Suprapubic skin (tissue), 4 donors: ENCODE measurements around the gene TMEM175. TPM values are rescaled to one million over a fixed set of nuclear protein-coding genes. Genes with fewer than 3 reads are reported as not detected.

Experiments used
- DNase-seq, 2 donors: peaks; one replicate each; pipeline ENCODE4 v3.0.0-alpha.2; 2019; ENCODE audit warnings: low spot score in 2 of 2
- H3K27ac ChIP-seq: fragments of 200-600 bp; sonication (generic); one replicate; pipeline ENCODE4 v1.5.1; 2019
- H3K27me3 ChIP-seq: fragments of 200-600 bp; sonication (generic); one replicate; pipeline ENCODE4 v1.5.1; 2019
- H3K36me3 ChIP-seq: fragments of 200-600 bp; sonication (generic); one replicate; pipeline ENCODE4 v1.5.1; 2019
- H3K4me1 ChIP-seq: fragments of 200-600 bp; sonication (generic); one replicate; pipeline ENCODE4 v1.5.1; 2019
- H3K4me3 ChIP-seq: fragments of 200-600 bp; sonication (generic); one replicate; pipeline ENCODE4 v1.5.1; 2019; ENCODE audit warnings: mild to moderate bottlenecking
- H3K9me3 ChIP-seq: fragments of 200-600 bp; sonication (generic); one replicate; pipeline ENCODE4 v1.5.1; 2019
- CTCF ChIP-seq, 2 donors: fragments of 200-600 bp in 1 of 2; fragments of 450-650 bp in 1 of 2; sonication (generic) in 1 of 2; IDR thresholded peaks; one replicate each; pipeline ENCODE4 v1.5.1; 2016 to 2019; ENCODE audit warnings: antibody characterized with exemption in 2 of 2, mild to moderate bottlenecking in 1 of 2, moderate library complexity in 1 of 2
- EP300 ChIP-seq: sonication (generic); formaldehyde crosslinking; IDR thresholded peaks from one replicate; pipeline ENCODE4 v1.6.1; 2017; ENCODE audit warnings: antibody characterized with exemption
- POLR2A ChIP-seq, 2 donors: fragments of 450-650 bp; IDR thresholded peaks; one replicate each; pipeline ENCODE4 v1.6.1; 2017; ENCODE audit warnings: antibody characterized with exemption in 2 of 2, mild to moderate bottlenecking in 2 of 2, moderate library complexity in 2 of 2
- POLR2AphosphoS5 ChIP-seq, 3 donors: sonication (generic); formaldehyde crosslinking; IDR thresholded peaks; one replicate each; pipeline ENCODE4 v1.6.1; 2017; ENCODE audit warnings: antibody characterized with exemption in 3 of 3
- WGBS: methylation state at CpG from one replicate; pipeline ENCODE4 v1.1.5; 2018; 5-methylcytosine and 5-hydroxymethylcytosine counted together
- total RNA-seq, 4 donors: library from RNA; depleted of rRNA; stranded (reverse); fragments of >200 nt; gene quantifications; one replicate each; pipeline ENCODE4 v1.1.0, GENCODE V29; 2016

Gene TMEM175
- total RNA-seq, 4 donors from 2014 or later, result 41.1 to 98.3 (median 65.3) TPM

DNA sequence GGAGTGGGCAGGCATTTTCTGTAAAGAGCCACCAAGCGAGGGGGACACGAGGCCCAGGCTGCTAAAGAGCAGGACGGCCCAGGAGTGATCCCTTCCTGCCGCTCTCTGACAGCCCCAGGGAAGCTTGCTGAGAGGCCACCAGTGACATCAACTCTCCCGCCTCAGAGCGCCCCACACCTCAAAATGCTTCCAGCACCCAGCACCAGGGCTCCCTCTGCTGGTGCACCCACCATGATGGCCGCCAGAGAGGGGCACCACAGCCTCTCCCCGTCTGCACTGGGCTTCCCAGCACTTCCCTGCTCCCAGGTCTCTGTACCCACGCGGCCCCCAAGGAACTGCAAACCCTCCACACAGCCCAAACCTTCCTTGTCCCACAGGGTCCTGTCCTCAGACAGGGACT lies 40.5 kb upstream of the TMEM175 start:
- H3K36me3 ChIP-seq, result peaks cover 87% of the 10 kb centered on the region

DNA sequence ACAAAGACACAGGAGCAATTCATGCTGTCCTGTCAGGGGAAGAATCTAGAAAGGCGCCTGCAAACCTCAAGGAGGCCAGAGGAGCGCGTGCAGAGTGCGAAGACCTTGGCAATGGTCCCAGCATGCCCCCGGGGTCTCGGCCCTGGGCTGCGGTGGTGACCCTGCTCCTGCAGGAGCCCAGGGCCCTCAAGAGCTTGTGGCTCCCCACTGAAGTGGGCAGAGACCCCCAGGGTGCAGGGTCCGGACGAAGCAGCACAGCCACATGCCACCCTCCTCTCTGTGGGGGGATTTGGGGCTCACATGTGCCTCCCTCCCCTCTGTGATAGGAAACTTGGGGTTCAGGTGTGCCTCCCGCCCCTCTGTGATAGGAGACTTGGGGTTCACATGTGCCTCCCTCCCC lies 39.5 kb upstream of the TMEM175 start:
- Histone ChIP-seq H3K27me3 (no peaks in the 10 kb centered on the region), H3K4me3 (no peak overlapping the region), H3K4me1 (no peaks in the 10 kb centered on the region), H3K9me3 (no peaks in the 10 kb centered on the region), H3K36me3 (peaks cover 95% of the 10 kb centered on the region), H3K27ac (no peak overlapping the region)
- WGBS, result 100% methylated on average over 1 of the region's 10 CpGs
- no peak for DNase-seq
- no peak for TF ChIP-seq EP300
- TF ChIP-seq CTCF (IDR thresholded peaks at IDR 0.05), result no peak
- TF ChIP-seq POLR2A (IDR thresholded peaks at IDR 0.05), result no peak
- no peak for TF ChIP-seq POLR2AphosphoS5 (IDR thresholded peaks at IDR 0.05)

More for the DNA sequence above, 40.5 kb upstream of the TMEM175 start:
- no peak for DNase-seq
- H3K4me3 ChIP-seq, result no peak overlapping the region
- no peaks in the 10 kb centered on the region for H3K27me3 ChIP-seq
- no peaks in the 10 kb centered on the region for H3K4me1 ChIP-seq
- 87% methylated on average over 4 of the region's 10 CpGs for WGBS
- TF ChIP-seq POLR2AphosphoS5 (IDR thresholded peaks at IDR 0.05), result no peak
- no peak for TF ChIP-seq POLR2A (IDR thresholded peaks at IDR 0.05)
- TF ChIP-seq EP300, result no peak
- TF ChIP-seq CTCF (IDR thresholded peaks at IDR 0.05), result no peak
- no peak overlapping the region for H3K27ac ChIP-seq
- no peaks in the 10 kb centered on the region for H3K9me3 ChIP-seq

- TF ChIP-seq EP300, result no peak
- TF ChIP-seq POLR2A (IDR thresholded peaks at IDR 0.05), result no peak
- TF ChIP-seq CTCF (IDR thresholded peaks at IDR 0.05), result no peak
- TF ChIP-seq POLR2AphosphoS5 (IDR thresholded peaks at IDR 0.05), result no peak
- Histone ChIP-seq H3K4me1 (no peaks in the 10 kb centered on the region), H3K27ac (no peak overlapping the region), H3K36me3 (peaks cover 95% of the 10 kb centered on the region), H3K27me3 (no peaks in the 10 kb centered on the region), H3K4me3 (no peak overlapping the region), H3K9me3 (no peaks in the 10 kb centered on the region)
- DNase-seq, result no peak
- WGBS, result 96% methylated on average over 36 of the region's 41 CpGs
Measured at GRCh38 chr4:893276-893994, 38.8 kb upstream of the TMEM175 start.

DNA sequence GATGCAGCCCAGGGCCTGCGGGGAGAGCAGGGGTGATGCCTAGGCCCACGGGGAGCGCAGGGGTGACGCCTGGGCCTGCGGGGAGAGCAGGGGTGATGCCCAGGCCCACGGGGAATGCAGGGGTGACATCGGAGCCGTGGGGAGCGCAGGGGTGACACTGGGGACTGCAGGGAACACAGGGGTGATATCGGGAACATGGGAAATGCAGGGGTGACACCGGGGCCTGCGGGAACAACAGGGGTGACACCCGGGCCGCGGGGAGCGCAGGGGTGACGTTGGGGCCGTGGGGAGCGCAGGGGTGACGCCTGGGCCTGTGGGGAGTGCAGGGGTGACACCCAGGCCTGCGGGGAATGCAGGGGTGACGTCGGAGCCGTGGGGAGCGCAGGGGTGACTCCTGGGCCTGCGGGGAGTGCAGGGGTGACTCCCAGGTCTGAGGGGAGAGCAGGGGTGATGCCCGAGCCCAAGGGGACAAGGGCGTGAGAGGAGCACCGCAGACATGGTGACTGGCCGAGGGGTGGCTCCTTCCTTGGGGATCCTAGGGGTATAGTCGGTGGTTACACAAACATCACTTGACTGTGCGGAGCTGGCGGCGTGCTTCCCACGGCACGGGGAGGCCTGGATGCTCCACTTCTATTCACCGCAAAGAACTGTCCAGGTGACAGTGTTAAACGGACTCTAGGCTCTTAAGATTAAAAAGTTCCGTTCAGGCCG lies 38.1 kb upstream of the TMEM175 start:
- no peaks in the 10 kb centered on the region for H3K27me3 ChIP-seq
- no peak for DNase-seq
- H3K9me3 ChIP-seq, result no peaks in the 10 kb centered on the region
- 87% methylated on average over 40 of the region's 40 CpGs for WGBS
- no peak overlapping the region for H3K4me3 ChIP-seq
- TF ChIP-seq CTCF (IDR thresholded peaks at IDR 0.05), result no peak
- no peak for TF ChIP-seq EP300
- no peak for TF ChIP-seq POLR2A (IDR thresholded peaks at IDR 0.05)
- TF ChIP-seq POLR2AphosphoS5 (IDR thresholded peaks at IDR 0.05), result no peak
- no peak overlapping the region for H3K27ac ChIP-seq
- no peaks in the 10 kb centered on the region for H3K4me1 ChIP-seq
- H3K36me3 ChIP-seq, result peaks cover 93% of the 10 kb centered on the region

GRCh38 chr4:895596-895995 lies 36.7 kb upstream of the TMEM175 start:
- peaks cover 84% of the 10 kb centered on the region for H3K36me3 ChIP-seq
- no peak for TF ChIP-seq CTCF (IDR thresholded peaks at IDR 0.05)
- no peak for TF ChIP-seq POLR2AphosphoS5 (IDR thresholded peaks at IDR 0.05)
- no peak for TF ChIP-seq EP300
- no peak for TF ChIP-seq POLR2A (IDR thresholded peaks at IDR 0.05)
- 93% methylated on average over 13 of the region's 16 CpGs for WGBS
- H3K4me3 ChIP-seq, result no peak overlapping the region
- no peaks in the 10 kb centered on the region for H3K9me3 ChIP-seq
- no peaks in the 10 kb centered on the region for H3K4me1 ChIP-seq
- no peak overlapping the region for H3K27ac ChIP-seq
- no peak for DNase-seq
- no peaks in the 10 kb centered on the region for H3K27me3 ChIP-seq
